IMR-90 (cell line): ENCODE data around the gene PDZD2.

ENCODE experiments used
- BHLHE40 ChIP-seq: fragments of 150-350 bp; IDR thresholded peaks from 2 replicates; pipeline ENCODE4 v1.6.1; 2016; ENCODE audit warnings: mild to moderate bottlenecking, low read depth, low read length
- RAD21 ChIP-seq: IDR thresholded peaks from 2 replicates; pipeline ENCODE4 v1.6.1; 2012; ENCODE audit warnings: low read length, improper control_type of control experiment

DNA sequence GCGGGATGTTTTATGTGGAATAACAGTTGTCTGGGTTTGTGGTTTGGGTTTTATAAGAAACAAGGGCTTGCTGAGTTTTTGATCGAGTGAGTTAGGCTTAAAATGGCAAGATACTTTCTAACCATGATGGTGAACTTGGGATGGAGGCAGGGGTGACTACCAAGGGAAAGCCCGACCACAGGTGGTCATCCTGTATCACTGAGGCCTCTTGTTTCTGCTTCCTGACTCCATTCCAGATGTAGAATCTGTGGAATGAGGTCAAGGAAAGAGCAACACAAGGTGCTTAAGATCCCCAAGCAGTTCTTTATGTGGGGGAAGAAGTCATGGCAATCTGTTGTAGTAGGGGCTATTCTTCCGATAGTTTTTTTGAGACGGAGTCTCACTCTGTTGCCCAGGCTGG is 412.9 kb downstream of the PDZD2 start:
- TF ChIP-seq RAD21, result no peak
- no peak for TF ChIP-seq BHLHE40
